CD4-positive, alpha-beta T cell treated with Interleukin-6 for 4 hours (primary cell): Measurements from ENCODE around the gene GSTA5.
A peak's percentile ranks its signal among the peaks of the same experiment; 100 is the strongest.
"Not testable (repeated sequence)": the region's sequence is repeated elsewhere in the genome, so short reads cannot be mapped to it uniquely, and the experiment has no call there.

Source experiments
- DNase-seq: peaks from one replicate; pipeline ENCODE4 v3.0.0-alpha.2; 2020; ENCODE audit warnings: mixed read lengths

Gene GSTA5

GRCh38 chr6:52830869-52831268, 9.7 kb downstream of the GSTA5 start:
- not testable (repeated sequence) for DNase-seq

- DNase-seq: no peak
Observed at GRCh38 chr6:52829046-52829817, 11.4 kb downstream of the GSTA5 start.

GRCh38 chr6:52828621-52829020, 12.0 kb downstream of the GSTA5 start:
- DNase-seq: not testable (repeated sequence)

GRCh38 chr6:52827073-52827783, 13.4 kb downstream of the GSTA5 start:
- DNase-seq: not testable (repeated sequence)

- DNase-seq: no peak
Observed at GRCh38 chr6:52826513-52826912, 14.1 kb downstream of the GSTA5 start.

GRCh38 chr6:52825900-52826459, 14.6 kb downstream of the GSTA5 start:
- DNase-seq: not testable (repeated sequence)

- DNase-seq: not testable (repeated sequence)
Observed at GRCh38 chr6:52825270-52825793, 15.3 kb downstream of the GSTA5 start.

GRCh38 chr6:52821842-52822241, 18.8 kb downstream of the GSTA5 start:
- no peak for DNase-seq

- no peak for DNase-seq
Observed at GRCh38 chr6:52820198-52820597, 20.4 kb downstream of the GSTA5 start.

- peak; percentile 34 for DNase-seq
Observed at GRCh38 chr6:52815167-52816092, 25.2 kb downstream of the GSTA5 start.

GRCh38 chr6:52814545-52814944, 26.1 kb downstream of the GSTA5 start:
- not testable (repeated sequence) for DNase-seq

GRCh38 chr6:52809777-52810176, 30.8 kb downstream of the GSTA5 start:
- DNase-seq: not testable (repeated sequence)

GRCh38 chr6:52808660-52809059, 32.0 kb downstream of the GSTA5 start:
- no peak for DNase-seq

GRCh38 chr6:52803668-52804255, 36.9 kb downstream of the GSTA5 start, which contains the start of gene GSTA1:
TSS of gene GSTA1 (minus strand) at chr6:52803816. CDS start at chr6:52799267, 4,549 bp downstream.
- DNase-seq: not testable (repeated sequence)

GRCh38 chr6:52802806-52803205, 37.8 kb downstream of the GSTA5 start:
- DNase-seq: no peak

- DNase-seq: no peak
Observed at GRCh38 chr6:52801188-52801841, 39.3 kb downstream of the GSTA5 start.

- not testable (repeated sequence) for DNase-seq
Observed at GRCh38 chr6:52799272-52799671, 41.3 kb downstream of the GSTA5 start.

- not testable (repeated sequence) for DNase-seq
Observed at GRCh38 chr6:52794366-52794765, 46.2 kb downstream of the GSTA5 start.

GRCh38 chr6:52790861-52791260, 49.8 kb downstream of the GSTA5 start:
- DNase-seq: no peak

- not testable (repeated sequence) for DNase-seq
Observed at GRCh38 chr6:52789658-52790057, 51.0 kb downstream of the GSTA5 start.

- no peak for DNase-seq
Observed at GRCh38 chr6:52788478-52788877, 52.1 kb downstream of the GSTA5 start.
